ENCODE results near the gene SNX1. TPM values are rescaled to one million over a fixed set of nuclear protein-coding genes. Genes with fewer than 3 reads are reported as not detected.
"Not testable (repeated sequence)": the region's sequence is repeated elsewhere in the genome, so short reads cannot be mapped to it uniquely, and the experiment has no call there.

SNX1 gene
- total RNA-seq, 1 experiment from 2014 or later, result 24.3 TPM

DNA sequence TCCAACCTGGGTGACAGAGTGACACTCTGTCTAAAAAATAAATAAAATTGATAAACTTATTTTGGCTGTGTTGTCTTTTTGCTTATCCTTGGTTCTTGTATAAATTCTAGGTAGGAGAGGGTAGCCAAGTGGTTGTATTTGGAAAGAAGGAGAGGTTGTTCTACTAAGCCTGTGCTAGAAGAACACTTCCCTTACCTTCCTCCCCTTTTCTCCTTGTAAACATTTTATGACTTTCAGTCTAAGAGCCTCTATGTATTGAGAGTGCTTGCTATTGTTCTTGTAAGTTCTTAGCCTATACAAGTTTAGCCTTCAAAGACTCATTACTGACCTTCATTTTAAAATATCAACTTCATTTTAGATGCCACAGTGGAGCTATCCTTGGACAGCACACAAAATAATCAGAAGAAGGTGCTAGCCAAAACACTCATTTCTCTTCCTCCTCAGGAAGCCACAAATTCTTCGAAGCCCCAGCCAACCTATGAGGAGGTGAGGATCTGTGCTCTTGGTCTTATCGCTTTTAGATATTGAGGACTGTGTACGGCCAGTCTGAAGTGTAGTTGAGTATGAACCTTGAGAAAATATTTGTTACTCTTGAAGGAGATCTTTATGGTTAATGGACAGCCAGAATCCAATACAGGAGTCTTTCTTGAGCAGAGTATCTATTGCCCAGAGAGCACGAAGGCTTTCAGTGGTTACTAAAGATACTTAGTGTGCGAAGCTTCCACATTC lies 22.1 kb downstream of the SNX1 start:
- Histone ChIP-seq H3K9ac (ENCODE audit: low read length) (no peak overlapping the region), H3K4me1 (ENCODE audit: insufficient read depth, low read length) (no peaks in the 10 kb centered on the region), H2AFZ (ENCODE audit: low read length) (no peak overlapping the region), H3F3A (ENCODE audit: low read length, unreplicated experiment) (no peaks in the 10 kb centered on the region), H3K4me3 (ENCODE audit: low read length) (no peak overlapping the region), H3K79me2 (ENCODE audit: low read length) (no peaks in the 10 kb centered on the region), H3K27me3 (ENCODE audit: low read length) (no peaks in the 10 kb centered on the region), H4K20me1 (ENCODE audit: low read length) (no peaks in the 10 kb centered on the region), H3K9me3 (ENCODE audit: low read length) (no peaks in the 10 kb centered on the region), H3K36me3 (ENCODE audit: low read depth, low read length) (peaks cover 28% of the 10 kb centered on the region), H3K9me2 (replicated peaks; ENCODE audit: low read length) (no peaks in the 10 kb centered on the region), H3K4me2 (ENCODE audit: low read length) (no peak overlapping the region), H3K27ac (ENCODE audit: low read length) (no peak overlapping the region)
- intact Hi-C loops (cut with micrococcal nuclease), result no loop called here
- TF ChIP-seq EZH2phosphoT487 (IDR thresholded peaks at IDR 0.05; ENCODE audit: borderline replicate concordance, low read length), result no peak
- no peak for TF ChIP-seq EZH2 (IDR thresholded peaks at IDR 0.05; ENCODE audit: low read length, unreplicated experiment)
- TF ChIP-seq, protein P1, sequence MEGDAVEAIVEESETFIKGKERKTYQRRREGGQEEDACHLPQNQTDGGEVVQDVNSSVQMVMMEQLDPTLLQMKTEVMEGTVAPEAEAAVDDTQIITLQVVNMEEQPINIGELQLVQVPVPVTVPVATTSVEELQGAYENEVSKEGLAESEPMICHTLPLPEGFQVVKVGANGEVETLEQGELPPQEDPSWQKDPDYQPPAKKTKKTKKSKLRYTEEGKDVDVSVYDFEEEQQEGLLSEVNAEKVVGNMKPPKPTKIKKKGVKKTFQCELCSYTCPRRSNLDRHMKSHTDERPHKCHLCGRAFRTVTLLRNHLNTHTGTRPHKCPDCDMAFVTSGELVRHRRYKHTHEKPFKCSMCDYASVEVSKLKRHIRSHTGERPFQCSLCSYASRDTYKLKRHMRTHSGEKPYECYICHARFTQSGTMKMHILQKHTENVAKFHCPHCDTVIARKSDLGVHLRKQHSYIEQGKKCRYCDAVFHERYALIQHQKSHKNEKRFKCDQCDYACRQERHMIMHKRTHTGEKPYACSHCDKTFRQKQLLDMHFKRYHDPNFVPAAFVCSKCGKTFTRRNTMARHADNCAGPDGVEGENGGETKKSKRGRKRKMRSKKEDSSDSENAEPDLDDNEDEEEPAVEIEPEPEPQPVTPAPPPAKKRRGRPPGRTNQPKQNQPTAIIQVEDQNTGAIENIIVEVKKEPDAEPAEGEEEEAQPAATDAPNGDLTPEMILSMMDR (conservative IDR thresholded peaks at IDR 0.05; ENCODE audit: low read depth, low read length), result no peak
- ATAC-seq (no peak), DNase-seq (no peak)
- no TSS peak for BruUV-seq (replicated peaks)
- ChIA-PET CTCF (no interaction called here), POLR2A (ENCODE audit: unreplicated experiment) (no interaction called here)

DNA sequence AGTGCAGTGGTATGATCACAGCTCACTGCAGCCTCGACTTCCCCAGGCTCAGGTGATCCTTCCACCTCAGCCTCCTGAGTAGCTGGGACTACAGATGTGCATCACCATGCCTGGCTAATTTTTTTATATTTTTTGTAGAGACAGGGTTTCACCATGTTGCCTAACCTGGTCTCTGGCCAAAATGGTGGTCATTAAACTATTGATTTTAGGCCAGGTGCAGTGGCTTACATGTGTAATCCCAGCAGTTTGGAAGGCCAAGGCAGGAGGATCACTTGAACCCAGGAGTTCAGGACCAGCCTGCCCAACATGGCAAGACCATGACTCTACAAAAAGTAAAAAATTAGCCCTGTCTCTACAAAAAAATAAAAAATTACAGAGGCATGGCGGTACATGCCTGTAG lies 24.5 kb downstream of the SNX1 start:
- H4K20me1 ChIP-seq (ENCODE audit: low read length); H3K9me2 ChIP-seq (replicated peaks; ENCODE audit: low read length); ATAC-seq; H3K27me3 ChIP-seq (ENCODE audit: low read length); H3K9me3 ChIP-seq (ENCODE audit: low read length); H3K79me2 ChIP-seq (ENCODE audit: low read length); H2AFZ ChIP-seq (ENCODE audit: low read length); H3K4me3 ChIP-seq (ENCODE audit: low read length); POLR2A ChIA-PET (ENCODE audit: unreplicated experiment); DNase-seq; H3K4me2 ChIP-seq (ENCODE audit: low read length); H3K9ac ChIP-seq (ENCODE audit: low read length); H3K27ac ChIP-seq (ENCODE audit: low read length); CTCF ChIA-PET; H3K4me1 ChIP-seq (ENCODE audit: insufficient read depth, low read length); intact Hi-C loops (cut with micrococcal nuclease); BruUV-seq (replicated peaks); H3F3A ChIP-seq (ENCODE audit: low read length, unreplicated experiment): not testable (repeated sequence)
- peaks cover 25% of the 10 kb centered on the region for H3K36me3 ChIP-seq (ENCODE audit: low read depth, low read length)

DNA sequence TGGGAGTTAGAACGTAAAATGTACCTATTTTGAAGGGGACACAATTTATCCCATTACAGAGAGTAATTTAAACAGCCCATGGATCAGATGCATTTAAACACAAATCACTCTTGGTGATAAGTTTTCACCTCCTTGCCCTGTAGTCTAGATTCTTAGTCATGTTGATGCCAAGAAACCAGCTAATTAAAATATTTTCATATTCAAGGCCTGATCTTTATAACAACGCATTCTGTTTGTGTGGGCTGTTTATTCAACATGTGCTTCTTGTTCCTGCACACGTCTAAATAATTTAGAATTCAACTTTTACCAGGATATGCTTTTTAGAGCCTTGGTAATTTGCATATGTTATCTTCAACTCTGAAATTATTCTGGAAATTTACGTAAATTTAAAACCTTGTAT lies 25.8 kb downstream of the SNX1 start:
- Histone ChIP-seq H2AFZ (ENCODE audit: low read length) (no peak overlapping the region), H3K9me2 (replicated peaks; ENCODE audit: low read length) (no peaks in the 10 kb centered on the region), H3K79me2 (ENCODE audit: low read length) (no peaks in the 10 kb centered on the region), H3K27me3 (ENCODE audit: low read length) (no peaks in the 10 kb centered on the region), H3K36me3 (ENCODE audit: low read depth, low read length) (peaks cover 21% of the 10 kb centered on the region; the same call in 1 of the 2 replicates), H4K20me1 (ENCODE audit: low read length) (no peaks in the 10 kb centered on the region), H3K9ac (ENCODE audit: low read length) (no peak overlapping the region), H3K4me2 (ENCODE audit: low read length) (no peak overlapping the region), H3K27ac (ENCODE audit: low read length) (no peak overlapping the region), H3K4me1 (ENCODE audit: insufficient read depth, low read length) (no peaks in the 10 kb centered on the region), H3F3A (ENCODE audit: low read length, unreplicated experiment) (no peaks in the 10 kb centered on the region), H3K4me3 (ENCODE audit: low read length) (no peak overlapping the region), H3K9me3 (ENCODE audit: low read length) (no peaks in the 10 kb centered on the region)
- ATAC-seq (no peak), DNase-seq (no peak)
- ChIA-PET POLR2A (ENCODE audit: unreplicated experiment) (no interaction called here), CTCF (no interaction called here)
- TF ChIP-seq EZH2phosphoT487 (IDR thresholded peaks at IDR 0.05; ENCODE audit: borderline replicate concordance, low read length) (no peak), EZH2 (IDR thresholded peaks at IDR 0.05; ENCODE audit: low read length, unreplicated experiment) (no peak)
- TF ChIP-seq, protein P1 (conservative IDR thresholded peaks at IDR 0.05; ENCODE audit: low read depth, low read length), result no peak
- BruUV-seq (replicated peaks), result no TSS peak
- intact Hi-C loops (cut with micrococcal nuclease), result no loop called here
